Erythroblast (primary cell): Measurements from ENCODE around the gene ATG3.

Source experiments
- GATA1 ChIP-seq: IDR thresholded peaks from 2 replicates; pipeline ENCODE4 v1.6.1; 2011; ENCODE audit warnings: low read depth, mild to moderate bottlenecking, control low read depth, low read length, moderate library complexity
- POLR2A ChIP-seq: IDR thresholded peaks from 2 replicates; pipeline ENCODE4 v1.6.1; 2011; ENCODE audit warnings: mild to moderate bottlenecking, low read length

DNA sequence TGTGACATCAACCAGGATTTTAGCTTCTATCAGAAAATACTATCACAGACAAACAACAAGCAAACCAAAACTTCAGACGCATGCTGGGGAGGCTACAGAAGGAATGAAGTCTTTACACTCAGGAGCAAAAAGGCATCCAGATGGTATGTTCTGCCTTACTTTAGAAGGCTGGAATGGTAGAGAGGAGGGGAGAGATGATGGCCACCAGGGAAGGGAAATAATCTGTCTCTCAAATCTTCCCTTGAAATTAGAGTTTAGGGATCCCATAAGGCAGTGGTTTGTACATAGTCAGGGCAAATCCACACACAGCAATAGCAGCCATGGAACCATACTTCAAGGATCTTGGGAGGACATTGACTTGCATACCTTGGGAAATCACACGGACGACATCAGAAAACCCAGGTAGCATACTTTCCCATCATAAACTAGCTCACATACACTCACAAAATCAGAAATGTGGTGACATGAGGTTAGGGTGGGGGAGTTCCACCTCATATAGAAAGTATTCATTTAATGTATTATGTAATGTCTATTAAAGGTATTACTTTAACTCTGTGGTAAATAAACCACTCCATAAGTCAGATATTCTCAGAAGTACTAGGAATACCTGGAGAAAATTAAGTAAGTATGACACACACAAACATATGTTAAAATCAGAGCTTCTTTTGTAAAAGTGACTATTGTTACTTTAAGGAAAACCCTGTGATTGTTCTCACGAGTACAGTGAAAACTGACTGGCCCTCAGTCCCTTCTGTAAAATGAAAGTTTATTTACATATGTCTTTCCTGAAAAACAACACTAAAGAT lies 71.9 kb downstream of the ATG3 start:
- TF ChIP-seq GATA1, result no peak
- no peak for TF ChIP-seq POLR2A
